Measurements from ENCODE around the gene DBN1. TPM values are rescaled to one million over a fixed set of nuclear protein-coding genes. Genes with fewer than 3 reads are reported as not detected.

The DBN1 gene
- total and polyA plus RNA-seq, 2 donors (not counting 1 experiment from before 2014, with no cell fraction given): 1.4 to 1.9 TPM

- H3K27ac ChIP-seq (ENCODE audit: low read length in 2 of 2): no peak overlapping the region
- H3K27me3 ChIP-seq (replicated peaks in 1 of 4; ENCODE audit: control extremely low read depth in 1 of 4, control insufficient read depth in 3 of 4, insufficient read depth in 4 of 4, low read length in 3 of 4): no peaks in the 10 kb centered on the region
- ChIA-PET CTCF (no interaction called here), POLR2A (interaction anchor here (0.5 kb wide), 1 partner anchor 10 kb away, joined by 5 read pairs; no protein-coding TSS in a partner anchor)
- no peak overlapping the region for H2AFZ ChIP-seq (ENCODE audit: insufficient read depth, low read depth, low read length, poor library complexity, severe bottlenecking)
- TF ChIP-seq, protein P1, sequence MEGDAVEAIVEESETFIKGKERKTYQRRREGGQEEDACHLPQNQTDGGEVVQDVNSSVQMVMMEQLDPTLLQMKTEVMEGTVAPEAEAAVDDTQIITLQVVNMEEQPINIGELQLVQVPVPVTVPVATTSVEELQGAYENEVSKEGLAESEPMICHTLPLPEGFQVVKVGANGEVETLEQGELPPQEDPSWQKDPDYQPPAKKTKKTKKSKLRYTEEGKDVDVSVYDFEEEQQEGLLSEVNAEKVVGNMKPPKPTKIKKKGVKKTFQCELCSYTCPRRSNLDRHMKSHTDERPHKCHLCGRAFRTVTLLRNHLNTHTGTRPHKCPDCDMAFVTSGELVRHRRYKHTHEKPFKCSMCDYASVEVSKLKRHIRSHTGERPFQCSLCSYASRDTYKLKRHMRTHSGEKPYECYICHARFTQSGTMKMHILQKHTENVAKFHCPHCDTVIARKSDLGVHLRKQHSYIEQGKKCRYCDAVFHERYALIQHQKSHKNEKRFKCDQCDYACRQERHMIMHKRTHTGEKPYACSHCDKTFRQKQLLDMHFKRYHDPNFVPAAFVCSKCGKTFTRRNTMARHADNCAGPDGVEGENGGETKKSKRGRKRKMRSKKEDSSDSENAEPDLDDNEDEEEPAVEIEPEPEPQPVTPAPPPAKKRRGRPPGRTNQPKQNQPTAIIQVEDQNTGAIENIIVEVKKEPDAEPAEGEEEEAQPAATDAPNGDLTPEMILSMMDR (IDR thresholded peaks at IDR 0.05): no peak
- no peak for TF ChIP-seq EZH2 (IDR thresholded peaks at IDR 0.05; ENCODE audit: borderline replicate concordance, insufficient read depth, low read depth, low read length, poor library complexity, severe bottlenecking)
- no peaks in the 10 kb centered on the region for H3K27me3 Mint-ChIP-seq
- peaks cover 0 to 8% of the 10 kb centered on the region in 2 experiments for H3K36me3 ChIP-seq (replicated peaks in 1 of 2; ENCODE audit: control extremely low read depth in 1 of 2, control insufficient read depth in 1 of 2, extremely low read depth in 1 of 2, insufficient read depth in 2 of 2, low read length in 1 of 2)
- H3K9ac ChIP-seq (ENCODE audit: low read length): no peak overlapping the region
- H3K27ac Mint-ChIP-seq: no peak overlapping the region
- ATAC-seq (ENCODE audit: low read depth) (no peak), DNase-seq (no peak)
- H3K4me1 Mint-ChIP-seq: peaks cover 9% of the 10 kb centered on the region
- WGBS (ENCODE audit: insufficient coverage): 99% methylated on average over 21 of the region's 22 CpGs
- H3K79me2 ChIP-seq (ENCODE audit: control insufficient read depth, insufficient read depth, low read length): no peaks in the 10 kb centered on the region
- intact Hi-C loops (cut with micrococcal nuclease): no loop called here
- no peaks in the 10 kb centered on the region for H3K9me3 Mint-ChIP-seq (ENCODE audit: insufficient read depth)
- H3K4me3 Mint-ChIP-seq: no peak overlapping the region
- peaks cover 8% of the 10 kb centered on the region in 2 donors for H3K4me1 ChIP-seq (ENCODE audit: control insufficient read depth in 2 of 2, insufficient read depth in 2 of 2, low read length in 2 of 2)
- no peaks in the 10 kb centered on the region for H3K9me3 ChIP-seq (ENCODE audit: control extremely low read depth in 1 of 3, control insufficient read depth in 2 of 3, insufficient read depth in 1 of 3, low read length in 2 of 3)
- H3K4me2 ChIP-seq (replicated peaks; ENCODE audit: low read depth, low read length, poor library complexity, severe bottlenecking): no peak overlapping the region
- no peak overlapping the region for H3K4me3 ChIP-seq (ENCODE audit: control extremely low read depth in 1 of 5, extremely low read depth in 1 of 5, insufficient read depth in 1 of 5, low read depth in 2 of 5, low read length in 4 of 5)
- no peaks in the 10 kb centered on the region for H4K20me1 ChIP-seq (ENCODE audit: control insufficient read depth, insufficient read depth, low read length, poor library complexity, severe bottlenecking)
These were observed 10.8 kb upstream of the DBN1 start for GRCh38 chr5:177483994-177484901.

- intact Hi-C loops (cut with micrococcal nuclease): no loop called here
- Mint-ChIP-seq H3K27me3 (no peaks in the 10 kb centered on the region), H3K27ac (no peak overlapping the region), H3K4me3 (no peak overlapping the region), H3K9me3 (ENCODE audit: insufficient read depth) (no peaks in the 10 kb centered on the region), H3K4me1 (peaks cover 17% of the 10 kb centered on the region)
- Histone ChIP-seq H3K36me3 (replicated peaks in 1 of 2; ENCODE audit: control extremely low read depth in 1 of 2, control insufficient read depth in 1 of 2, extremely low read depth in 1 of 2, insufficient read depth in 2 of 2, low read length in 1 of 2) (peaks cover 0 to 8% of the 10 kb centered on the region in 2 experiments), H4K20me1 (ENCODE audit: control insufficient read depth, insufficient read depth, low read length, poor library complexity, severe bottlenecking) (no peaks in the 10 kb centered on the region), H3K27me3 (replicated peaks in 1 of 4; ENCODE audit: control extremely low read depth in 1 of 4, control insufficient read depth in 3 of 4, insufficient read depth in 4 of 4, low read length in 3 of 4) (no peaks in the 10 kb centered on the region), H3K4me3 (ENCODE audit: control extremely low read depth in 1 of 5, extremely low read depth in 1 of 5, insufficient read depth in 1 of 5, low read depth in 2 of 5, low read length in 4 of 5) (no peak overlapping the region), H3K9ac (ENCODE audit: low read length) (no peak overlapping the region), H2AFZ (ENCODE audit: insufficient read depth, low read depth, low read length, poor library complexity, severe bottlenecking) (no peak overlapping the region), H3K9me3 (ENCODE audit: control extremely low read depth in 1 of 3, control insufficient read depth in 2 of 3, insufficient read depth in 1 of 3, low read length in 2 of 3) (no peaks in the 10 kb centered on the region), H3K4me1 (ENCODE audit: control insufficient read depth in 2 of 2, insufficient read depth in 2 of 2, low read length in 2 of 2) (peaks cover 14 to 19% of the 10 kb centered on the region in 2 donors), H3K27ac (ENCODE audit: low read length in 2 of 2) (no peak overlapping the region), H3K79me2 (ENCODE audit: control insufficient read depth, insufficient read depth, low read length) (no peaks in the 10 kb centered on the region), H3K4me2 (replicated peaks; ENCODE audit: low read depth, low read length, poor library complexity, severe bottlenecking) (no peak overlapping the region)
- ATAC-seq (ENCODE audit: low read depth) (no peak), DNase-seq (no peak)
- ChIA-PET POLR2A (no interaction called here), CTCF (interaction anchor here (0.6 kb wide), 1 partner anchor 51 kb away, joined by 4 read pairs; no protein-coding TSS in a partner anchor)
- WGBS (ENCODE audit: insufficient coverage): 94% methylated on average over 8 of the region's 9 CpGs
- TF ChIP-seq EZH2 (IDR thresholded peaks at IDR 0.05; ENCODE audit: borderline replicate concordance, insufficient read depth, low read depth, low read length, poor library complexity, severe bottlenecking): no peak
- TF ChIP-seq, protein P1 (IDR thresholded peaks at IDR 0.05): no peak
These were observed 9.6 kb upstream of the DBN1 start for GRCh38 chr5:177483042-177483441.

Measured in B cell (primary cell).